Activated CD4-positive, alpha-beta T cell treated with anti-CD3 and anti-CD28 coated beads, Interleukin-2, amount 50 U/mL, for 48 hours (primary cell): Measurements from ENCODE around the gene PNPO.

ENCODE experiments used
- DNase-seq, 2 experiments: peaks; one replicate each; pipeline ENCODE4 v3.0.0-alpha.2; 2020

The PNPO gene

GRCh38 chr17:47952171-47953021, 11.0 kb downstream of the PNPO start:
- DNase-seq: no peak

GRCh38 chr17:47953909-47954308, 12.5 kb downstream of the PNPO start:
- DNase-seq: no peak

GRCh38 chr17:47955497-47956461, 14.4 kb downstream of the PNPO start:
- no peak for DNase-seq

GRCh38 chr17:47956791-47957590, 15.6 kb downstream of the PNPO start:
- DNase-seq: no peak

GRCh38 chr17:47957591-47958490, 16.5 kb downstream of the PNPO start, which contains the start of gene PRR15L:
PRR15L (minus strand) TSS chr17:47957883; CDS start chr17:47953234, 4,649 bp downstream.
- DNase-seq: no peak

GRCh38 chr17:47959825-47960655, 18.7 kb downstream of the PNPO start:
- DNase-seq: no peak

GRCh38 chr17:47961406-47961805, 20.0 kb downstream of the PNPO start:
- no peak for DNase-seq

GRCh38 chr17:47962901-47963300, 21.5 kb downstream of the PNPO start:
- DNase-seq: no peak

- no peak for DNase-seq
Measured at GRCh38 chr17:47964856-47965255, 23.5 kb downstream of the PNPO start.

GRCh38 chr17:47966079-47966519, 24.7 kb downstream of the PNPO start:
- no peak for DNase-seq

GRCh38 chr17:47967607-47968252, 26.4 kb downstream of the PNPO start:
- no peak for DNase-seq

GRCh38 chr17:47968836-47969235, 27.5 kb downstream of the PNPO start:
- DNase-seq: no peak

GRCh38 chr17:47969930-47970724, 28.8 kb downstream of the PNPO start:
- no peak for DNase-seq

GRCh38 chr17:47970725-47971499, 29.5 kb downstream of the PNPO start, which contains the start of gene CDK5RAP3:
CDK5RAP3 (plus strand) TSS chr17:47971113; CDS start chr17:47971147, 34 bp downstream.
- peak; percentile 100 for DNase-seq

GRCh38 chr17:47973541-47973940, 32.2 kb downstream of the PNPO start:
- DNase-seq: no peak

GRCh38 chr17:47975189-47975822, 33.9 kb downstream of the PNPO start:
- DNase-seq: no peak

GRCh38 chr17:47975823-47976205, 34.4 kb downstream of the PNPO start:
- no peak for DNase-seq

- DNase-seq: peak; percentile 44 to 51
Measured at GRCh38 chr17:47978324-47978723, 37.0 kb downstream of the PNPO start.
